GM19023 (cell line): ENCODE results near the gene TOMM40.
"Not testable (repeated sequence)": the region's sequence is repeated elsewhere in the genome, so short reads cannot be mapped to it uniquely, and the experiment has no call there.

Source experiments
- ATAC-seq: cut with Tn5 transposase; IDR thresholded peaks from one replicate; pipeline ENCODE4 v1.9.1; 2021; ENCODE audit warnings: mild to moderate bottlenecking, moderate library complexity; ENCODE audit not compliant: unreplicated experiment

The TOMM40 gene

GRCh38 chr19:44893332-44894051, 2.4 kb downstream of the TOMM40 start:
- no peak for ATAC-seq

- no peak for ATAC-seq
Observed at GRCh38 chr19:44894052-44894400, 3.0 kb downstream of the TOMM40 start.

- ATAC-seq: no peak
Observed at GRCh38 chr19:44894946-44895345, 3.9 kb downstream of the TOMM40 start.

- no peak for ATAC-seq
Observed at GRCh38 chr19:44897835-44898234, 6.8 kb downstream of the TOMM40 start.

GRCh38 chr19:44900328-44901244, 9.5 kb downstream of the TOMM40 start:
- no peak for ATAC-seq

- ATAC-seq: no peak
Observed at GRCh38 chr19:44903216-44903601, 12.2 kb downstream of the TOMM40 start.

- peak; percentile 44 for ATAC-seq
Observed at GRCh38 chr19:44903602-44904425, 12.8 kb downstream of the TOMM40 start.

- ATAC-seq: no peak
Observed at GRCh38 chr19:44904426-44904994, 13.5 kb downstream of the TOMM40 start.

- ATAC-seq: no peak
Observed at GRCh38 chr19:44905437-44906160, 14.5 kb downstream of the TOMM40 start, which contains the start of gene APOE. APOE (plus strand) TSS chr19:44905796; CDS start chr19:44906625, 829 bp downstream.

- no peak for ATAC-seq
Observed at GRCh38 chr19:44907613-44908012, 16.6 kb downstream of the TOMM40 start.

GRCh38 chr19:44908074-44908835, 17.2 kb downstream of the TOMM40 start:
- no peak for ATAC-seq

- ATAC-seq: no peak
Observed at GRCh38 chr19:44908836-44909261, 17.8 kb downstream of the TOMM40 start.

- no peak for ATAC-seq
Observed at GRCh38 chr19:44909775-44910174, 18.7 kb downstream of the TOMM40 start.

GRCh38 chr19:44911896-44912295, 20.8 kb downstream of the TOMM40 start:
- not testable (repeated sequence) for ATAC-seq

GRCh38 chr19:44912854-44913253, 21.8 kb downstream of the TOMM40 start:
- ATAC-seq: no peak

GRCh38 chr19:44913512-44914432, 22.7 kb downstream of the TOMM40 start:
- ATAC-seq: not testable (repeated sequence)

GRCh38 chr19:44914433-44915206, 23.6 kb downstream of the TOMM40 start, which contains the start of gene APOC1:
APOC1 (plus strand) TSS chr19:44914608; CDS start chr19:44914892, 284 bp downstream.
- peak; percentile 91 for ATAC-seq
